Pancreas (tissue), 10 donors: ENCODE results near the gene P3H2. TPM values are rescaled to one million over a fixed set of nuclear protein-coding genes. Genes with fewer than 3 reads are reported as not detected.

Experiments
- ATAC-seq, 4 donors: fragments of 200-7000 bp; cut with Tn5 transposase; one replicate each; pipeline versions ENCODE4 v1.8.0 to v1.9.1; 2020; ENCODE audit warnings: mild to moderate bottlenecking in 4 of 4, moderate library complexity in 4 of 4
- DNase-seq, 6 donors: peaks; one replicate each; pipeline ENCODE4 v3.0.0-alpha.2; 2020
- FAIRE-seq: peaks from 2 replicates; lab custom pipeline; 2012; peaks lifted over from hg19 to GRCh38; lab: Jason Lieb, UNC
- H3K27ac ChIP-seq, 4 donors: fragments of 200-600 bp; sonication (generic); 1 replicate in 3 of 4; 2 replicates in 1 of 4; pipeline versions ENCODE4 v1.5.0 to v1.8.0; 2020
- H3K27me3 ChIP-seq, 4 donors: fragments of 200-600 bp; one replicate each; pipeline ENCODE4 v1.8.0; 2021
- H3K36me3 ChIP-seq, 3 donors: fragments of 200-600 bp; sonication (generic) in 1 of 3; one replicate each; pipeline versions ENCODE4 v1.5.0 to v1.8.0; 2020 to 2021
- H3K4me1 ChIP-seq, 3 donors: fragments of 200-600 bp; one replicate each; pipeline ENCODE4 v1.8.0; 2021
- H3K4me3 ChIP-seq, 4 donors: fragments of 200-600 bp; sonication (generic) in 2 of 4; one replicate each; pipeline versions ENCODE4 v1.5.0 to v1.8.0; 2020 to 2021
- H3K9me3 ChIP-seq, 4 donors: fragments of 200-600 bp; one replicate each; pipeline ENCODE4 v1.8.0; 2021
- CTCF ChIP-seq, 4 donors: fragments of 200-600 bp; sonication (generic) in 3 of 4; IDR thresholded peaks; one replicate each; pipeline versions ENCODE4 v1.5.0 to v1.8.0; 2021; ENCODE audit warnings: antibody characterized with exemption in 4 of 4
- WGBS, 2 donors: extraction: QIAGEN DNeasy Blood & Tissue Kit; methylation state at CpG; one replicate each; pipeline ENCODE4 v1.1.7; 2013; 5-methylcytosine and 5-hydroxymethylcytosine counted together
- intact Hi-C, 3 donors: fragments of 100-400 bp; cut with DNase I; formaldehyde crosslinking; loops; one replicate each; pipeline versions ENCODE4 v1.11.1 to v1.14.2; 2022
- polyA plus RNA-seq, 2 donors: library from polyadenylated mRNA; stranded (reverse); fragments of 200-250 nt; gene quantifications; one replicate each; pipeline ENCODE4 v1.2.3, GENCODE V29; 2013
- total RNA-seq, 6 donors: library from RNA; stranded (reverse); fragmentation: NEBNext Ultra II Directional in 4 of 6; extraction: Animal tissue kit (Norgen Biotek cat#: 25700) in 4 of 6; gene quantifications; one replicate each; pipeline versions ENCODE4 v1.2.1 to v1.2.4, GENCODE V29; 2021 to 2023
- donor health status: healthy with polysubstance abuse.
- donor health status: DM: no; HTN: no; CAD: no; lungs with moderate emphysema.
- donor health status: DM: no; HTN: no; CAD: no.
- donor health status: control.
- donor health status: control.
- donor health status: Bipolar disorder and iron deficiency.
- donor health status: DM: yes; HTN: yes; CAD: no.
- donor health status: DM: no; HTN: no; CAD: no.
- donor health status: DM: no; HTN: no; CAD: no.
- donor health status: DM: yes; HTN: yes; CAD: no.

Gene P3H2
- total and polyA plus RNA-seq, 8 donors: 1.2 to 5.7 (median 4.4) TPM

GRCh38 chr3:189975391-189975990 is 145.2 kb downstream of the P3H2 start:
- FAIRE-seq (peak; percentile 65), DNase-seq (no peak), ATAC-seq (peak in 2 of 4 donors; percentile 25 to 51)
- H3K27ac ChIP-seq: no peak overlapping the region
- H3K27me3 ChIP-seq: no peaks in the 10 kb centered on the region
- no peaks in the 10 kb centered on the region for H3K36me3 ChIP-seq
- H3K4me1 ChIP-seq: no peaks in the 10 kb centered on the region
- intact Hi-C loops: no loop called here
- WGBS, 2 donors: 55 to 62% methylated on average over 4 of the region's 4 CpGs
- no peak overlapping the region for H3K4me3 ChIP-seq
- no peak for TF ChIP-seq CTCF (IDR thresholded peaks at IDR 0.05)
- H3K9me3 ChIP-seq: no peaks in the 10 kb centered on the region

- H3K9me3 ChIP-seq: no peaks in the 10 kb centered on the region
- FAIRE-seq: no peak
- 72 to 83% methylated on average over 12 of the region's 12 CpGs for WGBS, 2 donors
- no peaks in the 10 kb centered on the region for H3K36me3 ChIP-seq
- H3K4me3 ChIP-seq: no peak overlapping the region
- no peak for TF ChIP-seq CTCF (IDR thresholded peaks at IDR 0.05)
- H3K27me3 ChIP-seq: no peaks in the 10 kb centered on the region
- no peak overlapping the region for H3K27ac ChIP-seq
- no peak for ATAC-seq
- intact Hi-C loops: no loop called here
- no peak for DNase-seq
- no peaks in the 10 kb centered on the region for H3K4me1 ChIP-seq
Observed at GRCh38 chr3:189974359-189974758, 146.3 kb downstream of the P3H2 start.

DNA sequence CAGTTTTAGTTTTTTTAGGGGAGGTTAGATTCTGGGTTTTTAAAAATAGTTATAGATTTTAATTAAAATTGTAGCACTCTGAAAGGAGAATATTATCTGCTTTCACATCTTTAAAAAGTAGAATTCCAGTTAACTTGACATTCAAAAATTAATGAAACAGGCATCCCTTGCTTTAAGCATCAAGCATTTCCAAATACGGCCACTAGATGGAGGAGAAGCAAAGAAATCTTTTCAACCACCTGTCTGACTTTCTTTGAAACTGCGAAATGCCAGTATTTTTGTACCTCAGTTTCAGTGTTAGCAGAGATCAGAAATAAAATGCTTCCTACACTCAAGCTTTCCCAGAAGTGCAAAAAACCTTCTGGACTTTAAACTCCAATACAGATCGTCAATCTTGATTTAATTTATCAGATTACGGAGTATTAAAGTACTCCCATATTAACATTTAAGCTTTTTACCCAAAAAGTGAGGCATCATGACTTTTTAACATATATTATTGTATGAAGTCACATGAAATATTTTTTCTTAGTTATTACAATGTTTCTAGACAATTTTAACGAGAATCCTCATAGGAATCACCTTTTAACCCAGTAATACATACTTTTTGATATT is 153.3 kb downstream of the P3H2 start:
- 20 to 21% methylated on average over 5 of the region's 5 CpGs for WGBS, 2 donors

GRCh38 chr3:189966843-189967242 is 153.9 kb downstream of the P3H2 start:
- 31 to 35% methylated on average over 5 of the region's 5 CpGs for WGBS, 2 donors
- FAIRE-seq (no peak), ATAC-seq (no peak), DNase-seq (no peak)
- Histone ChIP-seq H3K9me3 (no peaks in the 10 kb centered on the region), H3K27ac (no peak overlapping the region), H3K4me3 (no peak overlapping the region), H3K4me1 (no peaks in the 10 kb centered on the region), H3K36me3 (no peaks in the 10 kb centered on the region), H3K27me3 (no peaks in the 10 kb centered on the region)
- intact Hi-C loops: loop anchor here in 2 of 3 donors (10.0 kb wide), 1 partner anchor 228 kb away; no protein-coding TSS in a partner anchor
- no peak for TF ChIP-seq CTCF (IDR thresholded peaks at IDR 0.05)

More for the DNA sequence above, 153.3 kb downstream of the P3H2 start:
- peak; percentile 48 to 68 (median 58) for TF ChIP-seq CTCF (IDR thresholded peaks at IDR 0.05)
- ATAC-seq: peak in 3 of 4 donors; percentile 74 to 79 (median 77)
- H3K27me3 ChIP-seq: no peaks in the 10 kb centered on the region
- intact Hi-C loops: loop anchor here in 2 of 3 donors (10.0 kb wide), 1 partner anchor 227 kb away; no protein-coding TSS in a partner anchor
- H3K9me3 ChIP-seq: no peaks in the 10 kb centered on the region
- peak in 1 of 6 donors; percentile 19 for DNase-seq
- H3K27ac ChIP-seq: no peak overlapping the region
- FAIRE-seq: peak; percentile 69
- H3K4me3 ChIP-seq: no peak overlapping the region
- H3K36me3 ChIP-seq: no peaks in the 10 kb centered on the region
- H3K4me1 ChIP-seq: no peaks in the 10 kb centered on the region
